Fibroblast of peridontal ligament (primary cell): ENCODE results near the gene PIM1.

Source experiments
- DNase-seq: peaks from one replicate; pipeline ENCODE4 v3.0.0-alpha.2; 2010; ENCODE audit errors: extremely low read depth

Gene PIM1

GRCh38 chr6:37137201-37138090 is 32.5 kb upstream of the PIM1 start:
- DNase-seq = peak; percentile 96

- no peak for DNase-seq
Measured at GRCh38 chr6:37138856-37139229, 31.1 kb upstream of the PIM1 start.

GRCh38 chr6:37139230-37139962 is 30.6 kb upstream of the PIM1 start:
- DNase-seq = no peak

GRCh38 chr6:37140145-37140544 is 29.8 kb upstream of the PIM1 start:
- no peak for DNase-seq

GRCh38 chr6:37141281-37142049 is 28.5 kb upstream of the PIM1 start:
- peak; percentile 85 for DNase-seq

GRCh38 chr6:37142050-37142614 is 27.8 kb upstream of the PIM1 start:
- no peak for DNase-seq

- DNase-seq = no peak
Measured at GRCh38 chr6:37143585-37143984, 26.4 kb upstream of the PIM1 start.

- DNase-seq = no peak
Measured at GRCh38 chr6:37145443-37145842, 24.5 kb upstream of the PIM1 start.

- no peak for DNase-seq
Measured at GRCh38 chr6:37146735-37147157, 23.2 kb upstream of the PIM1 start.

- no peak for DNase-seq
Measured at GRCh38 chr6:37149745-37150144, 20.2 kb upstream of the PIM1 start.

- DNase-seq = no peak
Measured at GRCh38 chr6:37150314-37150713, 19.6 kb upstream of the PIM1 start.

- no peak for DNase-seq
Measured at GRCh38 chr6:37155394-37156312, 14.3 kb upstream of the PIM1 start.

GRCh38 chr6:37158508-37158907 is 11.4 kb upstream of the PIM1 start:
- no peak for DNase-seq

- DNase-seq = peak; percentile 72
Measured at GRCh38 chr6:37160922-37161778, 8.8 kb upstream of the PIM1 start.

GRCh38 chr6:37162740-37163139 is 7.2 kb upstream of the PIM1 start:
- DNase-seq = no peak

GRCh38 chr6:37168163-37168758 is 1.7 kb upstream of the PIM1 start:
- no peak for DNase-seq

- peak; percentile 84 for DNase-seq
Measured at GRCh38 chr6:37168811-37169495, 999 bp upstream of the PIM1 start.

GRCh38 chr6:37170273-37171200 is 585 bp downstream of the PIM1 start:
- DNase-seq = no peak
